SW480 (cell line): Measurements from ENCODE around the gene ZBTB5.
A peak's percentile ranks its signal among the peaks of the same experiment; 100 is the strongest.
"Not testable (repeated sequence)": the region's sequence is repeated elsewhere in the genome, so short reads cannot be mapped to it uniquely, and the experiment has no call there.

Experiments used
- DNase-seq: peaks from one replicate; pipeline ENCODE4 v3.0.0-alpha.2; 2016; ENCODE audit warnings: low spot score

The ZBTB5 gene

DNA sequence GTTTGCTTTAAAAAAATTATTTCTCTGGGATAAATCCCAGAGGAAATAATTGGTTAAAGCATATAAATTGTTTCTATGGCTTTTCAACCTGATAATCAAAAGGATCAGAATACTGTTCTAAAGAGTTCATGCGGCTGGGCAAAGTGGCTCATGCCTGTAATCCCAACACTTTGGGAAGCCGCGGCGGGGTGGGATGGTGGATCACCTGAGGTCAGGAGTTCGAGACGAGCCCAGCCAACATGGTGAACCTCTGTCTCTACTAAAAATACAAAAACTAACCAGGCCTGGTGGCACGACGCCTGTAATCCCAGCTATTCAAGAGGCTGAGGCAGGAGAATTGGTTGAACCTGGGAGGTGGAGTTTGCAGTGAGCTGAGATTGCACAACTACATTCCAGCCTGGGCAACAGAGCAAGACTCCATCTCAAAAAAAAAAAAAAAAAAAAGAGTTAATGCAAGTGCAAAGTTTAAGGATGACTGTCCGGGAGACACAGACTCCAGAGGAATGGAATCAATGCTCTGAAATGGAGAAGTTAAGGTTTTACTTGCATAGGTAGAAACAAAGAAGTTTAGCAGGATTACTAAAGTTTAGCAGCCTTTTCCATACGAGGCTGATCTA lies 59.4 kb downstream of the ZBTB5 start:
- no peak for DNase-seq

DNA sequence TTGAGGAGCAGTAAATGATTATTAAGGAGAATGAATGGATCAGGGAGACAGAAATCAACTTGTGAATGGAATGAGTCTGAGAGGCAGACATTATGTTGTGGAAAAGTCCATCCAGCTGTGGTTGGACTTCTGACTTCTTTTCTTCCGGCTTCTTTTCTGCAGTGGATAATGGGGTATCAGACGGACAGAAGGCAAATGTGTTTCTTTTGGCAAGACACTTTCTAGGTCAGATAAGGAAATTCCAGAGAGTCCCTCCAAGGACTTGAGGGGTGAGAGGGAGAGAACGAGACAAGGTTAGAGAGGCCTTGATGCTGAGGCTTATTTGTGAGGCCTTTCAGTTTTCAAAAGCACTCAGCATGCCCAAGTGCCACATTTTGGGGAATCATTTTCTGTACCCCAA lies 59.9 kb downstream of the ZBTB5 start:
- no peak for DNase-seq

GRCh38 chr9:37404590-37404989 lies 60.7 kb downstream of the ZBTB5 start:
- no peak for DNase-seq

- DNase-seq = no peak
Observed at GRCh38 chr9:37399336-37399735, 65.9 kb downstream of the ZBTB5 start.

GRCh38 chr9:37398464-37399025 lies 66.7 kb downstream of the ZBTB5 start:
- DNase-seq = no peak

GRCh38 chr9:37397948-37398347 lies 67.3 kb downstream of the ZBTB5 start:
- not testable (repeated sequence) for DNase-seq

DNA sequence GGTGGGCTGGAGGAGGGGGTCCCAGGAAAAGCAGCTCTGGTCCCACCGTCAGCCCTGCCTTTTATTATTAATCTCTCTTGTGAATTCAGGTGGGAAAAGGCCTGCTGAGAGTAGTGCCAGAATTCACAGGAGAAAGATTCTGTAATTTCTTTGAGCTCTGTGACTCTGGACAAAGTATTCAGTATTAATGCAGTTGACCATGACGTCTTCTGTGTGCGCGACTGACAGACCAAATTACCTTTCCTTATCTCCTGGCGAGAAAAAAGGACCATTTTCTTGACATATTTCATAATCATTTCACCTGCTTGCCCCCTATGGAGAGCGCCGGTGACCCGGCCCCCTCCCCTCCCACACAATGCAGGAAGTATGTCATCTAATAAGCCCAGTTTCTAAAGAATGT lies 69.6 kb downstream of the ZBTB5 start:
- DNase-seq = no peak

- DNase-seq = no peak
Observed at GRCh38 chr9:37395229-37395628, 70.0 kb downstream of the ZBTB5 start.

GRCh38 chr9:37392272-37392671 lies 73.0 kb downstream of the ZBTB5 start:
- DNase-seq = no peak

DNA sequence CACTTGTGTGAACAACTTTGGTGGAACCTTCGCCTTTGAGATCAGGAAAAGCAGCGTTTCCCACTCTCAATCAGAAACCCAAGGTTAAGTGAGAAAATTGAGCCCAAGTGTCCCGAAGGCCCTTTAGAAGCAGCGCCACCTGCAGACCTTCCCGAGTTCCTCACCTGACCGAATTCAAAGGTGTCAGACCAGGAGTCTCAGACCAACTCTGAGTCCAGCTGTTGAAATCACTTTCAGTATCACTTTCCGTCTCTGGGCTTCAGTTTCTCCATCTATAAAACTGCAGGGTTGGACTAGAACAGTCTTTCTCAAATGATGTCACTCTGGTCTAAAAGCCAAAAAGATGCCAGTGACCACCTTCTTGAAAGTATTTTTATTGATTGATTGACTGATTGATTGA lies 74.5 kb downstream of the ZBTB5 start:
- DNase-seq = peak; percentile 33
